Loucy (cell line): ENCODE data around the gene PMEPA1.

Source experiments
- H2AFZ ChIP-seq: fragments of 200-600 bp; sonication (generic); 2 replicates; pipeline ENCODE4 v1.6.0; 2016; ENCODE audit warnings: antibody characterized with exemption, mild to moderate bottlenecking, low read length, moderate library complexity
- H3F3A ChIP-seq: fragments of 200-600 bp; 2 replicates; pipeline ENCODE4 v1.6.0; 2016; ENCODE audit warnings: antibody characterized with exemption, low read depth, mild to moderate bottlenecking
- H3K27me3 ChIP-seq: fragments of 200-600 bp; sonication (generic); 2 replicates; pipeline ENCODE4 v1.6.1; 2014; ENCODE audit warnings: low read length, mild to moderate bottlenecking; ENCODE audit not compliant: insufficient read depth, poor library complexity, severe bottlenecking
- H3K36me3 ChIP-seq: fragments of 200-600 bp; sonication (generic); 2 replicates; pipeline ENCODE4 v1.6.1; 2016; ENCODE audit warnings: low read length; ENCODE audit not compliant: insufficient read depth
- H3K4me1 ChIP-seq: fragments of 200-600 bp; sonication (generic); 2 replicates; pipeline ENCODE4 v1.5.1; 2014; ENCODE audit warnings: low read length, mild to moderate bottlenecking; ENCODE audit not compliant: insufficient read depth, poor library complexity, severe bottlenecking
- H3K4me2 ChIP-seq: fragments of 200-600 bp; sonication (generic); 2 replicates; pipeline ENCODE4 v1.6.0; 2014; ENCODE audit warnings: antibody characterized with exemption, low read length, low read depth, mild to moderate bottlenecking; ENCODE audit not compliant: poor library complexity, severe bottlenecking
- H3K4me3 ChIP-seq: fragments of 200-600 bp; sonication (generic); 2 replicates; pipeline ENCODE4 v1.5.1; 2014; ENCODE audit warnings: low read length, mild to moderate bottlenecking, mixed read lengths; ENCODE audit not compliant: poor library complexity, severe bottlenecking
- H3K79me2 ChIP-seq: fragments of 200-600 bp; sonication (generic); 2 replicates; pipeline ENCODE4 v1.6.1; 2014; ENCODE audit warnings: low read length; ENCODE audit not compliant: insufficient read depth
- H3K9ac ChIP-seq: fragments of 200-600 bp; sonication (generic); 2 replicates; pipeline ENCODE4 v1.6.0; 2014; ENCODE audit warnings: mild to moderate bottlenecking, low read depth, low read length, moderate library complexity; ENCODE audit not compliant: poor library complexity, severe bottlenecking
- H3K9me2 ChIP-seq: fragments of 200-600 bp; sonication (generic); replicated peaks from 2 replicates; pipeline ENCODE4 v1.6.1; 2016; ENCODE audit warnings: low read depth, low read length, mixed read lengths
- H3K9me3 ChIP-seq: fragments of 200-600 bp; sonication (generic); 2 replicates; pipeline ENCODE4 v1.6.1; 2014; ENCODE audit warnings: mild to moderate bottlenecking, antibody characterized with exemption, low read length, low read depth; ENCODE audit not compliant: insufficient read depth
- H4K20me1 ChIP-seq: fragments of 200-600 bp; sonication (generic); 2 replicates; pipeline ENCODE4 v1.6.0; 2014; ENCODE audit warnings: antibody characterized with exemption, low read length, mild to moderate bottlenecking; ENCODE audit not compliant: insufficient read depth, poor library complexity, severe bottlenecking
- CTCF ChIP-seq: fragments of 200-600 bp; sonication (generic); conservative IDR thresholded peaks from 2 replicates; pipeline ENCODE4 v1.5.1; 2014; ENCODE audit warnings: mild to moderate bottlenecking, antibody characterized with exemption, low read length
- EZH2phosphoT487 ChIP-seq: fragments of 200-600 bp; IDR thresholded peaks from 2 replicates; pipeline ENCODE4 v1.6.1; 2018; ENCODE audit warnings: antibody characterized with exemption, mild to moderate bottlenecking, moderate library complexity, borderline replicate concordance

PMEPA1 gene

GRCh38 chr20:57718490-57719009 lies 8.7 kb upstream of the PMEPA1 start:
- H3K9ac ChIP-seq: no peak overlapping the region
- no peaks in the 10 kb centered on the region for H3K36me3 ChIP-seq
- H3K4me3 ChIP-seq: peak overlapping the region; percentile 59
- no peaks in the 10 kb centered on the region for H3K79me2 ChIP-seq
- peak overlapping the region; percentile 83 for H2AFZ ChIP-seq
- TF ChIP-seq EZH2phosphoT487 (no peak), CTCF (no peak)
- no peaks in the 10 kb centered on the region for H4K20me1 ChIP-seq
- H3K9me3 ChIP-seq: no peaks in the 10 kb centered on the region
- no peaks in the 10 kb centered on the region for H3K27me3 ChIP-seq
- no peaks in the 10 kb centered on the region for H3F3A ChIP-seq
- H3K4me1 ChIP-seq: no peaks in the 10 kb centered on the region
- H3K9me2 ChIP-seq: no peaks in the 10 kb centered on the region
- H3K4me2 ChIP-seq: peak overlapping the region; percentile 63

GRCh38 chr20:57717797-57718196 lies 8.0 kb upstream of the PMEPA1 start:
- Histone ChIP-seq H3K36me3 (no peaks in the 10 kb centered on the region), H3F3A (no peaks in the 10 kb centered on the region), H4K20me1 (no peaks in the 10 kb centered on the region), H3K4me1 (no peaks in the 10 kb centered on the region), H3K9me2 (no peaks in the 10 kb centered on the region), H3K9me3 (no peaks in the 10 kb centered on the region), H3K79me2 (no peaks in the 10 kb centered on the region), H2AFZ (peak overlapping the region; percentile 20; the same call in 1 of the 2 replicates), H3K4me3 (no peak overlapping the region), H3K27me3 (no peaks in the 10 kb centered on the region), H3K9ac (no peak overlapping the region), H3K4me2 (no peak overlapping the region)
- TF ChIP-seq CTCF (no peak), EZH2phosphoT487 (no peak)

GRCh38 chr20:57716901-57717300 lies 7.1 kb upstream of the PMEPA1 start:
- Histone ChIP-seq H3F3A (no peaks in the 10 kb centered on the region), H3K79me2 (no peaks in the 10 kb centered on the region), H3K9ac (no peak overlapping the region), H3K4me2 (no peak overlapping the region), H4K20me1 (no peaks in the 10 kb centered on the region), H3K4me1 (no peaks in the 10 kb centered on the region), H3K9me2 (no peaks in the 10 kb centered on the region), H3K9me3 (no peaks in the 10 kb centered on the region), H3K4me3 (no peak overlapping the region), H3K27me3 (no peaks in the 10 kb centered on the region), H2AFZ (no peak overlapping the region), H3K36me3 (no peaks in the 10 kb centered on the region)
- TF ChIP-seq CTCF: no peak
- no peak for TF ChIP-seq EZH2phosphoT487
